ENCODE measurements around the gene SUMO1.

DNA sequence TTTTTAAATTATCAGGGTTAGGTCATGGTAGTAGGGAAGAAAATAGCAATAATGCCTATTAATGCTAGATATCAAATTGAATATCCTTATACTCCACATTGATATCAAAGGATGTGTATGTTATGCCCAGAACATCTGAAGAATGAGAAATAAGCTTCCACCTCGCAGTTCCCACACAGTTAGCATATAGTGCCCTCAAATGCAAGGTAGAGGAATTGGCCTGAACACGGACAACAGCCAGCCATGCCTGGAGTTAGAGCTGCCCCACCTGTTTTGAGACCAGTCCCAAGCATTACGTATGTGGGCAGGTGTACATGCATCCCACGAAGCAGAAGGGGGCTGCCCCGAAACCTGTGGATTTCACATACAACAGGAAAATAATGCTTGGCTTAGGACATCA lies 79.6 kb downstream of the SUMO1 start:
- TF ChIP-seq POLR2A (IDR thresholded peaks at IDR 0.05; ENCODE audit: low read length) (no peak), GATA1 (IDR thresholded peaks at IDR 0.05; ENCODE audit: low read depth, low read length) (no peak)

Data from erythroblast (primary cell).